HepG2 (cell line): ENCODE data around the gene POLRMT. TPM values are rescaled to one million over a fixed set of nuclear protein-coding genes. Genes with fewer than 3 reads are reported as not detected.
A peak's percentile ranks its signal among the peaks of the same experiment; 100 is the strongest.

Source experiments
- ARID3A ChIP-seq: IDR thresholded peaks from 2 replicates; pipeline ENCODE4 v1.6.1; 2012; ENCODE audit warnings: low read depth, low read length, improper control_type of control experiment
- CBX5 ChIP-seq: sonication (generic); formaldehyde crosslinking; IDR thresholded peaks from 2 replicates; pipeline ENCODE4 v1.4.0; 2020; ENCODE audit warnings: missing genetic modification reagents, borderline replicate concordance
- DDIT3 ChIP-seq: sonication (generic); formaldehyde crosslinking; IDR thresholded peaks from 2 replicates; pipeline ENCODE4 v1.4.0; 2020; ENCODE audit warnings: mild to moderate bottlenecking, missing genetic modification reagents
- FOXA1 ChIP-seq, 2 experiments: fragments of 450-650 bp in 1 of 2; sonication (generic) in 1 of 2; formaldehyde crosslinking in 1 of 2; IDR thresholded peaks; 2 replicates each; pipeline versions ENCODE4 v1.4.0 to v1.6.1; 2016 to 2020; ENCODE audit warnings: missing genetic modification reagents in 1 of 2
- FOXJ3 ChIP-seq: sonication (generic); formaldehyde crosslinking; IDR thresholded peaks from 2 replicates; pipeline ENCODE4 v1.4.0; 2020; ENCODE audit warnings: missing genetic modification reagents, mild to moderate bottlenecking, borderline replicate concordance
- NONO ChIP-seq, 2 experiments: fragments of 450-650 bp in 1 of 2; sonication (generic) in 1 of 2; formaldehyde crosslinking in 1 of 2; IDR thresholded peaks in 1 of 2; conservative IDR thresholded peaks in 1 of 2; 2 replicates each; pipeline versions ENCODE4 v1.6.1 to v1.8.0; 2017 to 2022; ENCODE audit warnings: mild to moderate bottlenecking in 1 of 2, missing genetic modification reagents in 1 of 2, moderate library complexity in 1 of 2
- PLRG1 ChIP-seq: fragments of 450-650 bp; conservative IDR thresholded peaks from 2 replicates; pipeline ENCODE4 v1.6.1; 2016
- RARA ChIP-seq: IDR thresholded peaks from 2 replicates; pipeline ENCODE4 v1.6.1; 2016; ENCODE audit warnings: missing genetic modification reagents, missing compliant biosample characterization
- SIN3A ChIP-seq: IDR thresholded peaks from 2 replicates; pipeline ENCODE4 v1.6.1; 2011; ENCODE audit warnings: low read depth, mild to moderate bottlenecking, control low read depth, low read length, borderline replicate concordance
- TFAP4 ChIP-seq: sonication (generic); IDR thresholded peaks from 2 replicates; pipeline ENCODE4 v1.6.1; 2016; ENCODE audit warnings: low read depth, borderline replicate concordance
- TGIF2 ChIP-seq: IDR thresholded peaks from 2 replicates; pipeline ENCODE4 v1.6.1; 2016; ENCODE audit warnings: control low read depth, missing compliant biosample characterization
- TIGD3 ChIP-seq: sonication (generic); formaldehyde crosslinking; IDR thresholded peaks from 2 replicates; pipeline ENCODE4 v1.5.1; 2020; ENCODE audit warnings: mild to moderate bottlenecking, missing genetic modification reagents, borderline replicate concordance
- TOPORS ChIP-seq: sonication (generic); formaldehyde crosslinking; IDR thresholded peaks from 2 replicates; pipeline ENCODE4 v1.8.0; 2023; ENCODE audit warnings: mild to moderate bottlenecking, missing genetic modification reagents
- ZBTB33 ChIP-seq: sonication (generic); formaldehyde crosslinking; IDR thresholded peaks from 2 replicates; pipeline ENCODE4 v1.4.0; 2020; ENCODE audit warnings: missing genetic modification reagents
- ZNF17 ChIP-seq: sonication (generic); formaldehyde crosslinking; IDR thresholded peaks from 2 replicates; pipeline ENCODE4 v1.5.0; 2020; ENCODE audit warnings: mild to moderate bottlenecking, missing genetic modification reagents
- ZNF570 ChIP-seq: sonication (generic); formaldehyde crosslinking; IDR thresholded peaks from 2 replicates; pipeline ENCODE4 v1.4.0; 2020; ENCODE audit warnings: mild to moderate bottlenecking, missing genetic modification reagents, borderline replicate concordance
- ZNF576 ChIP-seq: sonication (generic); formaldehyde crosslinking; IDR thresholded peaks from 2 replicates; pipeline ENCODE4 v1.4.0; 2020; ENCODE audit warnings: mild to moderate bottlenecking, missing genetic modification reagents
- ZNF644 ChIP-seq: IDR thresholded peaks from 2 replicates; pipeline ENCODE4 v1.6.1; 2016; ENCODE audit warnings: low read depth
- ZNF720 ChIP-seq: sonication (generic); formaldehyde crosslinking; IDR thresholded peaks from 2 replicates; pipeline ENCODE4 v1.4.0; 2020; ENCODE audit warnings: missing genetic modification reagents
- ZNF770 ChIP-seq: sonication (generic); formaldehyde crosslinking; IDR thresholded peaks from 2 replicates; pipeline ENCODE4 v1.5.0; 2020; ENCODE audit warnings: mild to moderate bottlenecking, missing genetic modification reagents
- polyA plus RNA-seq, 8 experiments: library from polyadenylated mRNA; depleted of rRNA in 3 of 8; stranded (reverse) in 7 of 8; unstranded in 1 of 8; fragments of >200 nt; fragmentation: Illumina TruSeq in 4 of 8; extraction: Trizol in 4 of 8; gene quantifications; 2 replicates each; pipeline versions ENCODE4 v1.2.1 to v1.2.3, GENCODE V29; 2011 to 2016; ENCODE audit warnings: low read depth in 4 of 8, missing spikeins in 1 of 8, mixed read lengths in 1 of 8; ENCODE audit not compliant: insufficient read depth in 1 of 8
- total RNA-seq, 5 experiments: library from RNA; depleted of rRNA; stranded (reverse); fragments of >200 nt; fragmentation: Illumina TruSeq; extraction: Trizol; gene quantifications; 2 replicates each; pipeline ENCODE4 v1.2.3, GENCODE V29; 2016; ENCODE audit warnings: low read depth in 1 of 5

The POLRMT gene
- total and polyA plus RNA-seq, 2 of the 13 experiments (the other 11 are each of a cell fraction or from before 2014, with no cell fraction given): 78.0 to 101 TPM

GRCh38 chr19:662207-662961, 29.0 kb upstream of the POLRMT start (continued):
- TF ChIP-seq DDIT3: no peak
- TF ChIP-seq ARID3A: no peak
- TF ChIP-seq SIN3A: peak; percentile 70; the same call in 1 of the 2 replicates
- no peak for TF ChIP-seq FOXA1 (IDR thresholded peaks at IDR 0.05)
- no peak; the same call in 1 of the 2 replicates for TF ChIP-seq FOXA1 (CRISPR knock-in tag; IDR thresholded peaks at IDR 0.05)
- no peak for TF ChIP-seq ZNF17
- TF ChIP-seq PLRG1: no peak
- no peak for TF ChIP-seq ZNF720
- TF ChIP-seq RARA (CRISPR knock-in tag): no peak
- no peak for TF ChIP-seq TOPORS
- TF ChIP-seq CBX5 (CRISPR knock-in tag): no peak
- TF ChIP-seq ZNF770 (CRISPR knock-in tag): no peak
- no peak for TF ChIP-seq ZBTB33 (CRISPR knock-in tag)
- peak; percentile 15; the same call in 1 of the 2 replicates for TF ChIP-seq TFAP4
- no peak for TF ChIP-seq ZNF644 (CRISPR knock-in tag)
- no peak for TF ChIP-seq NONO (IDR thresholded peaks at IDR 0.05)
- no peak; the same call in 1 of the 2 replicates for TF ChIP-seq NONO (CRISPR knock-in tag; conservative IDR thresholded peaks at IDR 0.05)
- no peak for TF ChIP-seq TGIF2 (CRISPR knock-in tag)
- TF ChIP-seq ZNF570: no peak
- TF ChIP-seq FOXJ3 (CRISPR knock-in tag): no peak
- no peak for TF ChIP-seq ZNF576 (CRISPR knock-in tag)
- no peak for TF ChIP-seq TIGD3 (CRISPR knock-in tag)
